Measurements from ENCODE around the gene HARBI1.

Gene HARBI1

DNA sequence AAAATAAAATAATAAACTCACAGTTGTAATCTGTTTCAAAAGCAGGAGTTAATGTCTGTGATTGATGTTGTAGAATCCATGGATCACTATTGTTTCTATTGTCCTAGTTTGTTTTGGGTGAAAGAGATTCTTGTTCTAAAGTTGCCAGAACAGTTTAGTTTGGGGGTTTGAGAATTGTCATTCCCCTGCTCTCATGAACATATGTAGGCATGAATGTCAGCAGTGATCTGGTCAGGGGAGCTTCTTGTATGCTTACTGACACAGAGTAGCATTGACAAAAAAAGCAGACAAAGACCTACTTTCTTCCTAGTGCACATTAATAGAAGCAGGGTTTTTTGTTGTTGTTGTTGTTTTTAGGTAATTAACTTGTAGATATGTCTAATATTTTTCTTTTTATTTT, 44.8 kb upstream of the HARBI1 start:
- H3K4me3 ChIP-seq (ENCODE audit: low read depth, low read length): no peak overlapping the region
- in situ Hi-C loops (cut with HindIII; ENCODE audit: low sequenced_read_pairs): no loop called here
- DNase-seq (ENCODE audit: low read depth, low spot score): no peak
- TF ChIP-seq, protein P1, sequence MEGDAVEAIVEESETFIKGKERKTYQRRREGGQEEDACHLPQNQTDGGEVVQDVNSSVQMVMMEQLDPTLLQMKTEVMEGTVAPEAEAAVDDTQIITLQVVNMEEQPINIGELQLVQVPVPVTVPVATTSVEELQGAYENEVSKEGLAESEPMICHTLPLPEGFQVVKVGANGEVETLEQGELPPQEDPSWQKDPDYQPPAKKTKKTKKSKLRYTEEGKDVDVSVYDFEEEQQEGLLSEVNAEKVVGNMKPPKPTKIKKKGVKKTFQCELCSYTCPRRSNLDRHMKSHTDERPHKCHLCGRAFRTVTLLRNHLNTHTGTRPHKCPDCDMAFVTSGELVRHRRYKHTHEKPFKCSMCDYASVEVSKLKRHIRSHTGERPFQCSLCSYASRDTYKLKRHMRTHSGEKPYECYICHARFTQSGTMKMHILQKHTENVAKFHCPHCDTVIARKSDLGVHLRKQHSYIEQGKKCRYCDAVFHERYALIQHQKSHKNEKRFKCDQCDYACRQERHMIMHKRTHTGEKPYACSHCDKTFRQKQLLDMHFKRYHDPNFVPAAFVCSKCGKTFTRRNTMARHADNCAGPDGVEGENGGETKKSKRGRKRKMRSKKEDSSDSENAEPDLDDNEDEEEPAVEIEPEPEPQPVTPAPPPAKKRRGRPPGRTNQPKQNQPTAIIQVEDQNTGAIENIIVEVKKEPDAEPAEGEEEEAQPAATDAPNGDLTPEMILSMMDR (IDR thresholded peaks at IDR 0.05; ENCODE audit: low read depth, low read length): no peak

DNA sequence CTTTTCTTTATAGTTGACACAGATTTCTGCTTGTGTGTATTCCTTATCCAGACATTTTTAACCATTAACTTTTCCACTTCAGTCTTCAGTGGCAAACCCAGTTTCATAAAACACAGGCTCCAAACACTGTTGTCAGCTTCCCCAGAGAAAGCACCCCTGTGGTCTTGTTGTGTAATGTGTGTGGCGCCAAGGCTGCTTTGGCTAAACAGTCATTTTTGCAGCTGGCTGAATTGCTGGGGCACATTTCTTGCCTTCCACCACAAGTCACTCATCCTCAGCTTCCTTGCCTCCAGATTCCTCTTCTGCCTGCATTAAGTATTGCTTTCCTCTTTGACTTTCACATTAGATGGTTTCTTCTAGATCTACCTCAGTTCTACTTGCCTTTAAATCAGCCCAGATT, 42.9 kb upstream of the HARBI1 start:
- in situ Hi-C loops (cut with HindIII; ENCODE audit: low sequenced_read_pairs): no loop called here
- peak; percentile 71 for DNase-seq (ENCODE audit: low read depth, low spot score)
- TF ChIP-seq, protein P1 (IDR thresholded peaks at IDR 0.05; ENCODE audit: low read depth, low read length): no peak
- H3K4me3 ChIP-seq (ENCODE audit: low read depth, low read length): no peak overlapping the region

DNA sequence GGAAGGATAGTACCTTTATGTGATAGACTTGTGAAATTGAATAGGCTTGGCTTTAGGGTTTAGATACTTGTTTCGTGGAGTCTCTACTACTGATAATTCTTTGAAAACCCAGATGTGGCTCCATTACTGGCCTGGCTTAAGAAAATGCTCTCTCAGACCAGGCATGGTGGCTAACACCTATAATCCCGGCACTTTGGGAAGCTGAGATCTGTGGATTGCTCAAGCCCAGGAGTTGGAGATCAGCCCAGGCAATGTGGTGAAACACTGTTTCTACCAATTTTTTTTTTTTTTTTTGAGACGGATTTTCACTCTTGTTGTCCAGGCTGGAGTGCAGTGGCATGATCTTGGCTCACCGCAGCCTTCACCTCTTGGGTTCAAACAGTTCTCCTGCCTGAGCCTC, 41.2 kb upstream of the HARBI1 start:
- in situ Hi-C loops (cut with HindIII; ENCODE audit: low sequenced_read_pairs): no loop called here
- peak; percentile 59 for DNase-seq (ENCODE audit: low read depth, low spot score)
- TF ChIP-seq, protein P1 (IDR thresholded peaks at IDR 0.05; ENCODE audit: low read depth, low read length): no peak
- H3K4me3 ChIP-seq (ENCODE audit: low read depth, low read length): no peak overlapping the region

DNA sequence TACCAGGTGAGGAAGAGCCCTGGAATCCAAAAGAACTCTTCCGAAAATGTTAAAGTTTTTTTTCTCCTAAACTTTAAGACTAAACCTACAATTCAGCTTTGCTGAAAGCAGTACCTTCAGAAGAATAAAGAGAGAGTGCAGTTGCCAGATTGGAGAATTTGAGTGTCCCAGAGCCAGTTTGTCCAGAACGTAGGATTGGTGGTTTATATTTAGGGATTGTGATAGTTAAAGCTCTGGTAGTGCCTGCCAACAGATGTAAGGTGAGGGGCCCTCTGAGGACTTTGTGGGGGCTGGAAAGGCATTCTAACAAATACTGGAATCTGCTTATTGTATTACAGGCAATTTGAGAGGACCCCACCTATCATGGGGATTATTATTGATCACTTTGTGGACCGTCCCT, 40.2 kb upstream of the HARBI1 start:
- no peak overlapping the region for H3K4me3 ChIP-seq (ENCODE audit: low read depth, low read length)
- no peak for DNase-seq (ENCODE audit: low read depth, low spot score)
- TF ChIP-seq, protein P1 (IDR thresholded peaks at IDR 0.05; ENCODE audit: low read depth, low read length): no peak
- in situ Hi-C loops (cut with HindIII; ENCODE audit: low sequenced_read_pairs): no loop called here

DNA sequence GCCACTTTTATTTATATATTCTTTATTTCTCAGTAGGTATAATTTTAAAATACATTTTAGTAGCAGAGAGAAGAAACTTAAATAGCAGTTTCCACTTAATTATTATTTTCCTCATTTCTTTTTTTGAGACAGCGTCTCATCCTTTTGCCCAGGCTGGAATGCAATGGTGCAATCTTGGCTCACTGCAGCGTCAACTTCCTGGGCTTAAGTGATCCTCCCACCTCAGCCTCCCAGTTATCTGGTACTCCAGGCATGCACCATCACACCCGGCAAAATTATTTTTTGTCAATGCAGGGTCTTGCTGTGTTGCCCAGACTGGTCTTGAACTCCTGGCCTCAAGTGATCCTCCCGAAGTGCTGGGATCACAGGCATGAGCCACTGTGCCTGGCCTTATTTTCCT, 38.6 kb upstream of the HARBI1 start:
- no peak overlapping the region for H3K4me3 ChIP-seq (ENCODE audit: low read depth, low read length)
- in situ Hi-C loops (cut with HindIII; ENCODE audit: low sequenced_read_pairs): no loop called here
- no peak for DNase-seq (ENCODE audit: low read depth, low spot score)
- TF ChIP-seq, protein P1 (IDR thresholded peaks at IDR 0.05; ENCODE audit: low read depth, low read length): no peak

DNA sequence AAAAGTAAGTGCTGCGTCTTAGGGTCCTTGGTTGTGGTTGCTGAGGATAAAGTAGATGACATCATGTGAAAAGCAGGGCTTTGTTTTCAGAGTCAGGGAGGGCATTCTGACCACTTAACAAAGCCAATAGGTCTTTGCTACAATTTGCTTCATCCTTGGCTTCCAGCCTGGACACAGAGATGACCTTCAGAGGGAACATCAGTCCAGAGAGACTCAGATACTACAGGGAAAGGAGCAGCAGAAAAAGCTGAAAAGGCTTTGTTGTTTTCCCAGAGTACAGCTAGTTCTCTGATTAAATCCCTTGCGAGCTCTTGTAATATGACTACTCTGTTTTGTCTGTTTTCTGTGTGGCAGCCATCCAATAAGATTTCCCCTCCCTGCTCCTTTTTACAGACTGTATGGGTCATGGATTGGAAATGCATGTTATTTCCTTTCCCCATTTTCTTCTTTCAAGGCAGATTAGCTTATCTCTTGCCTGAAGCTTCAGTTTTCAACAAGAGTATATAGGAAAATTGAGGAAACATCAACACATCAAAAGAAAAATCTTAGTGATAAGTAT, 32.2 kb upstream of the HARBI1 start:
- TF ChIP-seq, protein P1 (IDR thresholded peaks at IDR 0.05; ENCODE audit: low read depth, low read length): no peak
- in situ Hi-C loops (cut with HindIII; ENCODE audit: low sequenced_read_pairs): no loop called here
- DNase-seq (ENCODE audit: low read depth, low spot score): peak; percentile 98
- no peak overlapping the region for H3K4me3 ChIP-seq (ENCODE audit: low read depth, low read length)

DNA sequence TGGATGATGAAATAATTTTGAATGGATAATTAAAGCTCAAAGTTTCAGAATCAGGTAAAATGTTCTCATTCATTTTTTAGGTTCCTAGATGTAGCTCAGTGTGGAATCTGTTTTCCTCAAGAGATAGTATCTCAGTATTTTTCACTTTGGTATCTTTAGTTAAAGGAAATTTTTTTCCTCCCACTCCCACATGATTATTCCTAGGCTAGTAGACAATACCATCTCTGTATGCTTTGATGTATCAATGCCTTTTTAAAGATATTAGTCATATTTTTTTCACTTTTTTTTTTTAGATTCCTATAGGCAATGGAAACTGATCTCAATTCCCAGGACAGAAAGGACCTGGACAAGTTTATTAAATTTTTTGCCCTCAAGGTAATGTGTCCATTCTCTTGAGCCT, 27.0 kb upstream of the HARBI1 start:
- in situ Hi-C loops (cut with HindIII; ENCODE audit: low sequenced_read_pairs): no loop called here
- DNase-seq (ENCODE audit: low read depth, low spot score): no peak
- TF ChIP-seq, protein P1 (IDR thresholded peaks at IDR 0.05; ENCODE audit: low read depth, low read length): no peak
- H3K4me3 ChIP-seq (ENCODE audit: low read depth, low read length): no peak overlapping the region
